GM19099 (cell line): Measurements from ENCODE around the gene BHLHE40.

Experiments used
- POLR2A ChIP-seq: IDR thresholded peaks from 3 replicates; pipeline ENCODE4 v1.6.1; 2011; ENCODE audit warnings: low read depth; ENCODE audit not compliant: insufficient read length; ENCODE audit errors: extremely low read depth

The BHLHE40 gene

GRCh38 chr3:5004319-5005152, 25.3 kb downstream of the BHLHE40 start:
- TF ChIP-seq POLR2A = no peak

DNA sequence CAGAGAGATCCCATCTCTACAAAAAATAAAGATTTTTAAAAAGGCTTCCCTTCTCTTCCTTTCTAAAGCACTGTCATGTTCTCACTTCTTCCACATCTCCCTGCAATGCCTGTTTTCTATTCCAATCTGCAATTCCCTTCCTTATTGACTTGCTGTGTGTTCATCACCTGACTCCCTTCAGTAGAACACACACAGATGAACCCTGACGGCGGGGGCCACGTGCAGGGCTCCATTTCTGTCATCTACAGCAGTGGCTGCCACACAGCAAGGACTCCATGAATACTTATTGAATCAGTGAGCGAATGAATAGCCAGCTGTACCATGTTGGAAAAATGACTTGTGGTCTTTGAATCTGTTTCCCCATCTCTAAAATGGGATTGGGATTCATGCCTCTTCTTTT, 26.1 kb downstream of the BHLHE40 start:
- TF ChIP-seq POLR2A = no peak

DNA sequence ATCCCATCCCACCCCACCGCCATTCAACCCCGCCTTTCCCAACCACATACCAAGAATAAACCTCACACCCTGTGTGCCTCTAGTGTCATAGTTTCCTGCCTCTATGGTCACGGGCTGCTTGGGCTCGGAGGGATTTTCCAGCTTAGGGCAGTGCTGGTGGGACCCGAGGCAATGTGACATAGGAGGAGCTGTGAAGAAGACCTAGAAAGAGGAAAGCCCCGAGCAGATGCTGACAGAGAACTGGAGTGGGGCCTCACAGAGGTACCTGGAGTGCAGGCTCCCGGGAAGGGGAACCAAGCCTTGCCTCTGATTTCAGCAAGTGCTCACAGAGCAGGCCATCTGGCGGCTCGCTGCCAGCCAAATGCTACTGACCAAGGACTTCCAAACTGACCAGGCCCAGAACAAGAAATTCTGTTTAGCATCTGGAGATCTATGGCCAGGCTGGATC, 27.5 kb downstream of the BHLHE40 start:
- TF ChIP-seq POLR2A = peak; percentile 50

- no peak for TF ChIP-seq POLR2A
Measured at GRCh38 chr3:5007873-5008272, 28.6 kb downstream of the BHLHE40 start.

GRCh38 chr3:5009506-5010109, 30.4 kb downstream of the BHLHE40 start:
- no peak for TF ChIP-seq POLR2A

DNA sequence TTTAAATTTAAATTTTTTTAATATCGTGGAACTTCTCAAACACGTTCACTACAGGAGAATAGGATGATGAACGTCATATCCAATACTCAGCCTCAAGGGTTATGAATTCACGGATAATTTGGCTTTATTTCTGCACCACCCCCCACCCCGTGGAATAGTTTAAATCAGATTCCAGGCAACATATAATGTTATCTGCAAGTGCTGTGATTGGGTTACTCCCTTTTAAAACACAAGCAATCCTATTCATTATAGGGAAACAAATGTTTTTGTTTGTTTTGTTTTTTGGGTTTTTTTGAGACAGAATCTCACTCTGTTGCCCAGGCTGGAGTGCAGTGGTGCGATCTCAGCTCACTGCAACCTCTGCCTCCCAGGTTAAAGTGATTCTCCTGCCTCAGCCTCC, 30.9 kb downstream of the BHLHE40 start:
- no peak for TF ChIP-seq POLR2A

GRCh38 chr3:5010706-5011554, 31.7 kb downstream of the BHLHE40 start:
- TF ChIP-seq POLR2A = peak; percentile 11

DNA sequence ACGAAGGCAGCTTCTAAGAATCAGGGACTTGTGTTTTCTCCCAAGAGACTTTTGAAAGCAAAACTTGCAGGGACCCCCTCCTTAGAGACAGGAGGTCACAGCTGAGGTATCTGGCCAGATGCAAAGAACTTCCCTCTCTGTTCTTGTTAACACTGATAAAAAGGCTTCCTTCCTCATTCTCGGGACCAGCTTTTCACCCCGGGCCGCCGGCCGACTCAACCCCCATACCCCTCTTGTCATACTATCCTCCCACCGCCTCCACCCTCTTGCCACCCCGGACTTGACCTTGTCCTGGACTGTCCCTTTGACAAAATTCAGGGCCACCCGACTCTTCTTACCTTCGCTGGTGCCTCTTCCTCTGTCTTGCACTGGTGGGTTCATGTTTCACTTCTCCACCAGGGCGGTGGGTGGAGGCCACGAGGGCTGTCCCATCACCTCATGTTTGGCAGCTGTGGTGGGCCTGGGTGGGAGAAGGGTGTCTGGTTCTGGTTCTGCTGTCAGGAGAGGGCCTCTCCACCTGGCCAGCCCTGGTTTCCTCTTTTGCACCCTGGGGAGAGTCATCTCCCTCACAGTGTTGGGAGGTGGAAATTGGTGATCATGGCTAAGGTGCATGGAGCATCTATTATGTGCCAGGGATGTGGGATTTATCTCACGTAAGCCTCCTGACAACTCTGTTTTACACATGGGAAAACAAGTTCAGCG, 32.5 kb downstream of the BHLHE40 start:
- no peak for TF ChIP-seq POLR2A

- TF ChIP-seq POLR2A = no peak
Measured at GRCh38 chr3:5012367-5012766, 33.1 kb downstream of the BHLHE40 start.

- no peak for TF ChIP-seq POLR2A
Measured at GRCh38 chr3:5013021-5013906, 34.0 kb downstream of the BHLHE40 start.

- TF ChIP-seq POLR2A = no peak
Measured at GRCh38 chr3:5014391-5014790, 35.2 kb downstream of the BHLHE40 start.

- TF ChIP-seq POLR2A = no peak
Measured at GRCh38 chr3:5015056-5015455, 35.8 kb downstream of the BHLHE40 start.

DNA sequence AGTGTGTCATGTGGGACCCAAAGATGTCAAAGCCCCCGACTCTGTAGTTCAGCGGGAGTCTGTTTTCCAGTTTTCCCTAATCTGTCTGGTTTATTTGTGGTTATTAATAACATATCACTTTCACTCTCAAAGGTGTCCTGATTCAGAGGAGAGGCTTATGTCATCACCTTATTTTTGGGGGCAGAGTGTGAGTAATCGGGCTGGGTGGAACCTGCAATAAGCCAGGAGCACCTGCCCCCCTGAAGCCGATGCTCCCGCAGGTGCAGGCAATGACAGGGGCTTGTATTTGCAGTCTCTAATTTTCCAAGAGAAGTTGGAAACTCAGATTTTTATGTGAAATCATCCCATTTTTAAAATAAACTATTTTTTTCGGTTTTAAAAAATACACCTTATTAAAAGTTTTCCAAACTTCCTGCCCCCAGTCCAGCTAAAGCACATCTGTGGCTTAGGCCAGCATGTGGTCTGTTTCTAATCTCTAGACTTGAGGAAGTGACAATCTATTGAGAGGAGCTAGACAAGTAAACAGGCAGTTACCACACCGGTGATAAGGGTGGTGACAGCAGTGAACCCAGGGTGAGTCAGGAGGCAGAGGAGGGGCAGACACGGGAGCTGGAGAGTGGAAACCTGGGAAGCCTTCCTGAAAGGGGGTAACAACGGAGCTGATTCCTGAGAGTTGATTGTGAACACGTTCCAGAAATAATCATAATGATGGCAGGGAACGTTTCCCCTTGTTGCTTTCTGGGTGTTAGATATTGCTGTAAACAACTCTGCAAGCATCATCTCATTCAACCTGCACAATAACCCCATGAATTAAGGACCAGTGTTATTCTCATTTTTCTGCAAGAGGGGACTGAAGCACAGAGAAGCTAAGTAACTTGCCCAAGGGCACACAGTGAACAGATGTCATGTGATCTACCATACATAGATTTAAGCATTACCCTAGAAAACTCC, 37.2 kb downstream of the BHLHE40 start:
- TF ChIP-seq POLR2A = no peak

DNA sequence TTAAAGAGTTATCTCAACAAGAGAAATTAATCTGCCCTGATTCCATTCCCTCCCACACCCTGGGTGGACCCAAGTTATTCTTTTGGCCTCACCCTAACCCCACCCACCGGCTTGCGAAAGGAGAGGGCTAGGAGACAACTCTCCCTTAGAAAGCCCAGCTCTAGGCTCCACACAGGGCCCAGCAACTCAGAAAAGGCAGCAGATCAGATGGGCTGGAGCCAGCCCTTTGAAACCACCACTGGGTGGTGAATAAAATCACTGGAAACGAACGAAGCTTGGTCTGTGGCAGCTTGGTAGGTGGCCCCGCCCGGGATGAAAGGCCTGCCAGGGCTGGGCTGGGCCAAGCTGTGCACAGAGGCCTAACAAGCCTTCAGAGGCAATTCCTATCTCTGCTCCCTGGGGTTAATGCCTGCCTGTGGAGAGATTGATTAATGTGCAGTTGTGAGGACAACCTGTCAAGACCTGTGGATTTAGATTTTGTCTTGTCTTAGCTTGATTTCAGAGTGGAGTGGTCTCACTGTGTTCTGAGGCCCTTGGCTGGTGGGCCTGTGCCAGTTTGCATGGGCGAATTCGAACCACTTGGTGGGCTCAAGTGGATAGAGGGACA, 38.8 kb downstream of the BHLHE40 start:
- no peak for TF ChIP-seq POLR2A
